Stimulated activated CD4-positive, alpha-beta T cell treated with anti-CD3 and anti-CD28 coated beads, Interleukin-12 subunit alpha, Interleukin-12 subunit beta, amount 100 ng/mL, for 48 hours (primary cell): ENCODE results near the gene STK10.

Source experiments
- DNase-seq, 3 donors: peaks; one replicate each; pipeline ENCODE4 v3.0.0-alpha.2; 2020; ENCODE audit warnings: low read depth in 2 of 3, low spot score in 1 of 3

Gene STK10

DNA sequence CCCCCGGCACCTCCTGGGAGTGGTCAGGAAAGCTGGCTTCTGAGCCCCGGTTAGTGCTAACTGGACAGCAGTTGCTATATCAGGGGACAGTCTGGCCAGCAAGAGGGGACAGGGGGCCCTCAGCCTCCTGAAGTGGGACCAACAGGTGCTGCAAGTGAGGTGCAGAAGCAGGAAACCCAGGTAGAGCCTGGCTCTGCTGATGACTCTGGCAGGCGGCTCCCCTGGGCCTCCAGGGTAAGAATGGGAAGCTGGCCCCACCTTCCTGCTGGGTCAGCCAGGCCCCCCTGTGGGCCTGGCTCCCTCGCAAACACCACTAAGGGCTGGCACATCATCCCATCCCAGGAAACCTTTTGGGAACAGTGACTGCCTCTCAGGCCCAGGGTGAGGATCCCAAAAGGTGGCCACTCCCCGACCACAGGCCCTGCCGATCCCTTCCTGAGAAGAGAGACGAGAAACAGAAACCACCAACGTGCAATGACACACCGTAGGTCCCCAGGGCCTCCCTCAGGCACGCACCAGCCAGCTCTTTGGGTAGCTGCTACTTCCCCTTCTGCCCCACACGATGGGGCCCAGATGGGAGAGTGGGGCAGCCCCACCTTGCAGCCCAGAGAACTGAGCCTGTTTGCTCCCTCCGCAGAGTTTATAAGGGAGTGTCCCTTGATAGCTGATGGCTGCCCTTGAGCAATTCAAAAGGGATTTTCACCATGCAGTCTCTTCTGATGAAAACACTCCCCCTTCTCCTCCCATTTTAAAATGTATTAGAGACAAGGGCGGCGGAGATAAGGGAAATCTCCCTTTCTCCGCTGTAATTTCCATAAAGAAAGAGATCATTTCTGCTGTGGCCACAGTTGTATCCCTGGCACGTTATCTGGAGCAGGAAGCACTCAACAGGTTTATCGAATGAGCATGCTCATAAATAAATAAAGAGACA lies 76.8 kb downstream of the STK10 start:
- peak; percentile 77 to 88 (median 84) for DNase-seq

DNA sequence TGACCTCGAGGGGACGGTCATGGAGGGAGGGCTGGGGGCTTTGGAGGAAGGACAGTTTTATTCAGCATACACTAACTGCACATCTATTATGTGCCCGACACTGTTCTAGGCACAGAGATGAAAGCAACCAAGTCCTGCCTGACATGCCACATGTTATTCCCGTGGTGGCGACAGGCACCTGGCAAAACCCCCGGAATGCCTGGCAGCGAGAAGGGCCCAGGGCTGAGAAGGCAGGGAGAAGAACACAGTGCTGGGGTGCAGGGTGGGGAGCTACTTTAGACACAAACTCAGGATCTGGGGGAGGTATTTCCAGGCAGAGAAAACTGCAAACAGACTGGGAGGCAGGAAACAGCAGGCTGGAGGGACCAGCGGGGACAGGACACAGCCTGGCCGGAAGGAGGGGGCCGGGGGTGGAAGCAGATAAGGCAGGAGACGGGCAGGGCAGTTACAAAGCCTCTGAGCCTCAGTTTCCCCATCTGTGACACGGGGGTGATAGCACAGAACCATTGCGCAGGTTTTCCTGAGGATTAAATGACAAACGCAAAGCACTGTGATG lies 77.7 kb downstream of the STK10 start:
- no peak for DNase-seq

DNA sequence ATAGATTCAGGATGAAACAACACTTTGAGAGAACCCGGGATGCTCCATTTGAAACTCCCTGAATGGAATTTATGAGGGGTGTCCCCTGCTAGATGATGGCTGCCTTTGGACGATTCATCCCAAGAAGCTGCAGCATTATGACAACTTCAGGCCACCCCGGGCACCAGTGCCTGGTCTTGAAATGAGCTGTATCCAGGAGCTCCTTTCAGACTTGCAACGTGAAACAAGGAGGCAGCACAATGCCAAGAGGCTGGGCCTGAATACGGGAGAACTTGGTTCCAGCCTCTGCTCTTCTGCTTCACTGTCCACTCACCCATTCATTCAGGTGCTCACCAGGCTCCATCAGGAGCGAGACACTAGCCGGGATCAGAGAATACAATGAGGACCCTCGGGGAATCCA lies 78.3 kb downstream of the STK10 start:
- no peak for DNase-seq

DNA sequence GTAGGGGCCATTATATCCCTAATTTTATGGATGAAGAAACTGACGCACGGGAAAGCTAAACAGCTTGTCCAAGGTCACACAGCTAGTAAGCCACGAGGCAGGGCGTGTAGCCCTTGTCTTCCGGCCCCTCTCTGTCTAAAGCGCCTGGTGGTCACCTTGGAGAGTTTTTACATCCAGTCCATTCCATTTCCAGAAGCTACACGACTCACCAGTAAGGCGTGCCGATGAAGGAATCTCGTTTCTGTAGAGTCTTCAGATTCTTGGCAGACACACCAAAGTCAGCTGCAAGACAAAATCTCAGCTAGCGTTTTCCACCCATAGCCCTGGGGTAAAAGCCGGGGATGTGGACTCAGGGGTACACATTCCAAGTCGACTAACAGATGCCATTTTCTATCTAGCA lies 80.5 kb downstream of the STK10 start:
- no peak for DNase-seq

DNA sequence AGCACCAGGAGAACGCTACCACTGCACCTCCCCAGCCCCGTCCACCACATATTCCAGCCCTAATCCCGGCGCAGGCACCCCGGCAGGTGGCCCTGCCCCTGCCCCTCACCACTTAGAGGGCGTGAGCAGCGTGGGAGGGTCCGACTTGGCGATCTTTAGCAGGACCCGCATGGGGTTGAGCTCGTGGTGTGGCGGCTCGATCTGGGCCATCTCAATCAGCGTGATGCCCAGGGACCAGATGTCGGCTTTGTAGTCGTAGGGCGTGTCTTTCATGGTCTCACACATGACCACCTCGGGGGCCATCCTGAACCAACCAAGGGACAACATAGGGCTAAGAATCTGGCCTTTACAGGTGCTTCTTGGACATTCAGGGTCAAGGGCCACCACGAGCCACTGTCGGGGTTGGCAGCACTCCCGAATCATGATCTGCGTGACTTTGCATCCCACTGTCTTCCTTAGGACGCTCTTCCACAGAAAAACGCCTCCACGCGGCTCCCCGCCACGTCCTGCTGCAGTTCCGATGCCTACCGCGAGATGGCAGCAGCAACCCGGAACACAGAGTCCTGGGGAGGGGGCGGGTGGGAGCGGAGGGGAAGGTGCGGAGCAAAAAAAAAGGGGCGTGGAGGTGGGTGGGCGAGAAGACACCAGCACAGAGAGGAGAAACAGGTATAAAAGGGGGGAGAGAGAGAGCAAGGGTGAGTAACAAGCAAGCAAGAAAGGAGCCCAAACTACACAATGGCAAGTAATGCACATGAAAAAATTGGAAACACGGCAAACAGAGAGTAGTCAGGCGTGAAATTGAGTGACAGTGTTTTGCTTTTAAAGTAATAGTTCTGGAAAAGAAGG lies 81.3 kb downstream of the STK10 start:
- peak; percentile 31 to 73 (median 55) for DNase-seq

DNA sequence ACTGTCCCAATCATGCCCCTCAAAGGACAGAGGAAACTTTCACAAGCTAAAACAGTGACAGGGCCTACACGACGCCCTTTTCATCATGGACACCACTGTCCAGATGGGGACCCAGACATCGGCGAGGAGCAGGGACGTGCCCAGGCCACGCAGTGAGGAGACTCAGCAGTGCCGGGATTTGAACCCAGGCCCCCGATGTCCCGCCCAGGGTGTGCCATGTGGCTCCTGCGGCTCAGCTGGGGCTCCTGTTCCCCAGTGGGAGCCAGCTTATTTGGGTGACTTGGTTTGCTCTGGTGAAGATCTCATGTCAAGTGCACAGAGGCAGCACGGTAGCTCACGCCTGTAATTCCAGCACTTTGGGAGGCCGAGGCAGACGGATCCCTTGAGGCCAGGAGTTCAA lies 82.2 kb downstream of the STK10 start:
- DNase-seq, result no peak

DNA sequence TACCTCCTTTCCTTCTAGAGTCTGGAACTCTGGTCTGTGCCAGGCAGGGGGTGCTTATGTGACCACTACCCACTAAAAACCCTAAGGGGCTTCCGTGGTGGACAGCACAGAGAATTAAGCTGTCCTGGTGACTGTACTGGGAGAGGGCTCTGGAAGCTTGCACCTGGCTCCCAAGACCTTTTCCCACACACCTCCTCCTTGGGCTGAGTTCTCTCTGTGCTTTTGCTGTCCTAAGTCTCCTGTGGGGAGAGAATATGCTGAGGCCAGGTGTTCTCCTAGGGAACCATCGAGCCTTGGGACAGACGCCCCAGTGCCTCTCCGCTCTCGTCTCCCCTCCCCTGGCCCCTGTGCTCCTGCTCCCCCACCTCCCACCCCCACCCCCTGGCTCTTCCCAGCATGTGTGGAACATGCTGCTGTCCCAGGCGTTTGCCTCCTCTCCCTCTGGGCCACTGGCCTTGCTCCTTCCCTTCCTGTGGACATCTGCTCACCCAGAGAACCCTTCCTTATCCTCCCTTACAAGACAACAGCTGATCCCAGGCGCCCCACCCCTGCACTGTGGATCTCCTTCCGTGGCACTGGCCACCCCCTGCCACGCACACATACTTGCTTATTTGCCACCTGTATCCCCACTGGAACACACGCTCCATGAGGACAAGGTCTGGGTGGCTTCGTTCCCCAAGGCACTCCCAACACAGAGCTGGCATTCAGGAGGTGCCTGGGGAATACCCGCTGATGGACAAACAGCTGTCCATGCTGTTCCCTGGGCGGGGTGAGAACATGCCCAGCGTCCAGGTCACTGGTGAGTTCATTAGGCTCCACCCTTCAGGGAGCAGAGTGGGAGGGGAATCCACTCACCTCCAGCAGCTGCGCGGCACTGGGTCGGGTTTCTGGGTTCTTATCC lies 83.0 kb downstream of the STK10 start:
- DNase-seq, result no peak

DNA sequence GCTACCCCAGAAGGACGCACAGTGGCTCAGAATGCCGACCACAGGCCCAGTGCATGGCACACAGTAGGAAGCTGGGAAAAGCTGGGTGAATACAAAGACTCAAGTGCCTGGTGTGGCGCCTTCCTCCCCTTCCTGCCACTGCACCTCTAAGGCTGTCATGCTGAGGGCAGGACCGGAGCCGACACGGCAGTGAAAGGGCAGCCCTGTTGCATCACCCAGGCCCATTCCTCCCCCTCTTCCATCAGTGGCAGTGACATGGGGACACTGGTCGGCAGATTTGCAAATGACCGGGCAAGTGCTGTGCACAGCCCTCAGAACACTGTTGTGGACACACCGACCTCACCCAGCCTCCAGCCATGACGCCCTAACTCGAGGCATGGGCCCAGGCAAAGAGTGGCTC lies 84.0 kb downstream of the STK10 start:
- DNase-seq, result no peak

DNA sequence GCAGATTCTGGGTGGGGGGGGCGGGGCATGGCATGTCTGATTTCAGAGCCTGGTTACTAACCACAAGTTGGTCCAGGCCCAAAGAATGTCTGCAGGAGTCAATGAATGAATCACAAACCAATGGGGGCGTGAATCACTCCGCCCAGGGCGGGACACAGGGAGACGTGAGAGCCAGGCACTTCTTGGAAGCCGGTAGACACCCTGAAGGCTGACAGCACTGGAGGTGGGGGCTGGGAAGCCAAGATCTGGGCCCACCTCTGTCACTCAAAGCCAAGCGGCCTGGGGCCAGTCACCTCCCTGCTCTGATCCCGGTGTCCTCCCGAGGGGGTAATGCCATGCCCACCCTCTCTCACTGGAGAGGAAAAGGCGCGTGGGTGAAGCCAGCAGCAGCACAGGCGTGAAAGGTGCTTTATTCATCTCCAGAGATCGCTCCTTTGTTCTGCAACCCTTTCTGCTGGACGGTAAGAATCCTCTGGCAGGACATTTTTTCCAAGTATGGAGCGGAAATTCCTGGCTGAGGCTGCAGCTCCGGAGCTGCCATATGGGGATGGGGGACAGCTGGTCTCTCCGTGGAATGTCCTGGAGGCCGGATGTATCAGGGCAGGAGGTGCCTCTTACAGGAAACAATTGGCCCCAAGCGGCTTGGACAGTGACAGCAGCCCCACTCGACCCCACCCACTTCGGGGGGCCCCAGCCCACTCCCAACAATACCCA lies 85.0 kb downstream of the STK10 start:
- peak in 1 of 3 donors; percentile 27 for DNase-seq

DNA sequence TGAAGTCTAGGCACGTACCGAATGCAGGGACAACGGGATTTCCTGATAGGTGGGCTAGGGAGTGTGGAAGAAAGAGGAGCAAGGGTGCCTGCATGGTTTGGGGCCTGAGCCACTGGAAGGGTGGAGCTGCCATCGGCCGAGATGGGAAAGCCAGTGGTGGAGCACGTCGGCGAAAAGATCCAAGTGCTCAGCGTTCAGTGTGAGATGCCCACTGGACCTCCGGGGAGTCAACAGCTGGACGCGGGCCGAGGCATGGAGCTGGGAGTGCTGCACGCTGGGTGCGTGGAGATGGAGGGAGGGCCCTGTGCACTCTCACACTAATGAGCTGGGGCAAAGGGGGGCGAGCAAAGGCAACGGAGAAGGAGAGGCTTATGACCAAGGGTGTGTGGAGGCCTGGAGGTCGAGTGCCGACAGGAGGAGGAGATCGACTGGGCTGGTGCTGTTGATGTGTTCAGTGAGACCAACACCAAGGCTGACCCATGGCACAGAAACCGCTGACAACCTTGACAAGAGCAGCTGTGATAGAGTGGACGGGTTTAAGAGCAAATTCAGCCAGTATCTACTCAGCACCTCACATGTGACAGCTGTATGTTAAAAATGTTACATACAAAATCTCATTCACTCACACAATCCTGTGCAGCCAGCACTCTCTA lies 85.7 kb downstream of the STK10 start:
- DNase-seq, result no peak

DNA sequence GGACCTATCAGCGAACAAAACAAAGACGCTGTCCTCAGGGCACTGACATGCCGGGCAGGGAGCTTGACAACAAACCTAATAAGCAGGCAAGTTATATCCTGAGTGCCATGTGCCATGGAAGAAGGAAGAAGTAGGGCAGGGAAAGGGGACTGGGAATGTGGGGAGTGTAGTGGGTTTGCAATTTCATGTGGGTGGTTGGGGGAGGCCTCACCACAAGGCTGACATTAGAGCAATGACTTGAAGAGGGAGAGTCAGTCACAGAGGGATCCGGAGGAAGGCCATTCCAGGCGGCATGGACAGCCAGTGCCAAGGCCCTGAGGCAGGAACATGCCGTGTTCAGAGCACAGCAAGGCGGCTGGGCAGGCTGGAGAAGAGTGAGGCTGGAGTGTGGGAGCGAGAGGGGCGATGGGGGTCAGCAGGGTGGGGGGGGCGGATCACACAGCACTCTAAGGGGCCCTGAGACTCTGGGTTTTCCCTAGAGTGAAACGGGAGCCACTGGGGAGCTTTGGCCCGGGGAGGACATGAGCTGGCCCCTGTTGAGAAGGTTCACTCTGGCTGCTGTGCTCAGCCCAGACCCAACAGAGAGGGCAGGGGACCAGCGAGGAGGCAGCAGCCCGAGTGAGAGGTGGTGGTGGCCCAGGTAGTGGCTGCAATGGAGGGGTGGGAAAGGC lies 86.3 kb downstream of the STK10 start:
- DNase-seq, result no peak

DNA sequence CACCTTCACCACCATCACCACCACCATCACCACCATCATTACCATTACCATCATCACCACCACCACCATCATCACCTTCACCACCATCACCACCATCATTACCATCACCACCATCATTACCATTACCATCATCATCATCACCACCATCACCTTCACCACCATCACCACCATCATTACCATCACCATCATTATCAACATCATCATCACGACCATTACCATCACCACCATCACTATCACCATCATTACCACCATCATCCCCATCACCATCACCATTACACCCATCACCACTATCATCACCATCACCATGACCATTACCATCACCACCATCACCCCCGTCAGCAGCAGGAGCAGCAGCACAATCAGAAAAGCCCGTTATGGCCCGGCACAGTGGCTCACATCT lies 89.1 kb downstream of the STK10 start:
- no peak for DNase-seq

DNA sequence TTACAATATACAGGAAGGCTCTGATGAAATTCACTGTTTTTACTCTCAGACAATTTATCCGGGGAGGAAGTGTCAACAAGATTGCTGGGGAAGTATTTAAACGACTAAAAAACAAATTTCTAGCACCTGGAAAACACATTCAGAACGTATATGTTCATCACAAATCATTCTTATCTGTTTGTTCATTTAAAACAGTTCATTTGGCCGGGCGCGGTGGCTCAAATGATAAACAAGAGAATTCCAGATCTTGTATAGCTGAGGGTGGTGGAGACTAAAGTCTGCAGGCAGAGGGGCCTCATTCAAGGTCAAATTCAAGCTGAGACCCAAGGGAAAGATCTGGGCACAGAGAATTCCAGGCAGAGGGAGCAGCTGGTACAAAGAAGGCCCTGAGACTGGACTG lies 90.0 kb downstream of the STK10 start:
- no peak for DNase-seq

DNA sequence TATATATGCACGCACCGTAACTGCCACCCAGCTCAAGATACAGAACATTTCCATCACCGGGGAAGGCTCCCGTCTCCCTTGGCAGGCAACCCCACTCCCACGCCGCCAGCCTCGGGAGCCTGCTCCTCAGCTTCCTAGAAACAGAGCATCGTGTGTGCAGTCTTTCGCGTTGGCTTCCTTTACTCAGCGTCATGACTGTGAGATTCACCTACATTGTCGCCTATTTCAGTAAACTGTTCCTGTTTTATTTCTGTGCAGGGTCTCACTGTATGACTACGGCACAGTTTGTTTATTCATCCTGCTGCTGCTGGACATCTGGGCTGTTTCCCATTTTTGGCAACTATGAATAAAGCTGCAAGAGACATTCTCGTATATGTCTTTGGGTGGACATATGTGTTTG lies 90.7 kb downstream of the STK10 start:
- no peak for DNase-seq

DNA sequence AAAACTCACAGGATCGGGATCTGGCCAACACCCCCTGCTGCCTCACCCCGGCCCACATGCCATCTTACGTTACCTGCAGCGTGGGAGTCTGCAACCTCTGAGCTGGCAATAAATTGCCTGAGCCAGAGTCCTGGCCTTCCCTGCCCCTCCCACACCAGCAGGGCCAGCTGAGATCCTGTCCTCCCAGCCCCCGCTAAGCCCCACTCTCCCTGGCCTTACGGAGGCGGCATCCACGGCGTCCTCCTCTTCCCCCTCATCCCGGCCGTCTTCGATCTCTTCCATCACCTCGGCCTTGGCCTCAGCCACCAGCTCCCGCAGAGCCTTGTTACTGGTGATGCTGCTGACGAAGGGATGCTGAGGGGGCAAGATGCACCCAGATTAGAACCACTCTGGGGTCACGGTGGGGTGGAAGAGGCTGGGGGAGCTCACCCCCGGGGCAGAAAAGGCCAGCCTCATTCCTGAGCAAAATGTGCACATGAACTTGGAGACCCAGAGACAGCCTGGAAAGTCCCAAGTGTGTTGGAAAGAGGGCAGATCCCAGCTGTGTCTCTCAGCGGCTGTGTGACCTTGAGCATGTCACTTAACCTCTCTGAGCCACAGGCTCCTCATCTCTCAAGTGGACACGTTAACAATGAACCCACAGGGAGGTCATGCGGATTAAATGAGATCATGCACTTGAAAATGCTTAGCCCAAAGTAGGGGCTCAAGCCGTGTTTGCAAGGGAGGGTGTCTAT lies 91.7 kb downstream of the STK10 start:
- DNase-seq, result no peak

DNA sequence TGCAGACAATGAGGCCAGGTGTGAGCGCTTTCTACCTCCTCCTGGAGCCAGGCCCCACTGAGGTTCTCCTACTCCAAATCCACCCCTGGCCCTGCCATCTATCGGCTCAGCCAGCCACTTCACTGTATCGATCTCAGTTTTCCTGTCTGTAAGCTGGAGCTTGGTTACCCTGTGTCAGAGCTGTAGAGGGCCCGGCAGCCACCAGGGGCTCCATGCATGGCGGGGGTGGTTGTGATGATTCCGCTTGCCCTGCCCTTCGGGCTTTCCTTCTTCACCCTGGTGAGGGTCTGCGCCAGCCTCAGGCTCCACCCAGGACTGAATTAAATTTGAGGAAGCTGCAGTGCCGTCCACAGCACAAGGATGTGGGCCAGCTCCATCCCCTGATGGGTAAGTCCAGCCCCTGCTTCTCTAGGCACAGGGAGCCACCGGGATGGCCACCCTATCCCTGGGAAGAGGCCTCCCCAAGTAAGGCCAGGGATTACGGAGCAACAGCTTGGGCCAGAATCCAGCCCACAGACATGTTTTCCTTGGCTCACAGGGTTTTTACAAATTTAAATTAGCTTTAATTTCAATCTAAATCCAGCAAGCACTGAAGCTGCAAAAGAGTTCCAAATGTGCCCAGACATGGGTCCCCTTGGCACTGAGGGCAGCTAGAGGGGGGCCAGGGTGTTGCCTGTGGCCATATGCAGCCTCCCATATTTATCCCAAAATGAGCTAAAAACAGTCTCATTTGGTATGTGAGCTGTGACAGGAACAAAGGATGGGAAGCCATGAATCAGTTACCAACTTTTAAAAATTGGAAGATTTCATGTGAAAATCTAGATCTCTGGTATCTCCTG lies 92.4 kb downstream of the STK10 start:
- no peak for DNase-seq

DNA sequence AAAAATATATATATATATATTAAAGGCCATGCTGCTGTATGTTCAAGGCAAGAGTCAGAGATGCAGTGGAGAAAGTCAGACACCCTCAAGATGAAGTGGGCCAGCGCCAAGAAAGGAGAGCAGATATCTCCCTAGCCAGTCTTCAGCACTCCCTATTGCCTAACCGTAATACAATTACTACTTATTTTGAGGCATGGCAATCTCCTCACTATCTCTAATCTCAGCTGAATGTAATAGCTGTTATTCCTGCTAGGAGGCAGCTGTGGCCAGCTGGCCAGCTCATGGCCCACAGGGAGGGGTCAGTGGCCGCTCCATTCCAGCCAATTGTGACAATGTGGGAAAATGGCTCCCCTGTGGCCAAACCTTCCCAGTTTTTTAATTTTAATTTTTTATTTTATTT lies 94.1 kb downstream of the STK10 start:
- no peak for DNase-seq

DNA sequence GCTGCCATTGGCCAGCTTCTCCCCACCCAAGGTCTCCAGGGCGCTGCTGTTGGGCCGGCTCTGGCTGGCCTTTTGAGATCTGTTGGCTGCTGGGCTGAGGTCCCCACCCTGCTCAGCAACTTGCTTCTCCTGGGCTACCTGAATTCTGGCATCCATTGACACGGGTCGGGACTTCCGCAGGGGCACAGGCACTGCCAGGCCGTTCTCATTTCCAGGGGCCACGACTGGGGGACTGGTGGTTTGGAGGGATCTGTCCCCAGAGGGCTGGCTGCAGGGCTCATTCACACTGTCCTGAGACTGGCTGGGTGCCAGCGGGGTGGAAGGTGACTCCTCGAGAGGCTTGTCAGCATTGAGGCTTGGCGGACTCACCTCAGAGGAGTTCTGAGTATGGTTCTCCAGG lies 94.5 kb downstream of the STK10 start:
- no peak for DNase-seq
